Vagina (tissue), 2 donors: ENCODE data around the gene MARK1.

Experiments used
- CTCF ChIP-seq, 3 experiments: fragments of 450-650 bp in 2 of 3; fragments of 200-600 bp in 1 of 3; sonication (generic) in 1 of 3; IDR thresholded peaks; one replicate each; pipeline ENCODE4 v1.5.1; 2017 to 2019; ENCODE audit warnings: antibody characterized with exemption in 3 of 3, mild to moderate bottlenecking in 2 of 3, moderate library complexity in 2 of 3
- POLR2A ChIP-seq, 2 donors: fragments of 450-650 bp; IDR thresholded peaks; one replicate each; pipeline ENCODE4 v1.6.1; 2017; ENCODE audit warnings: antibody characterized with exemption in 2 of 2, mild to moderate bottlenecking in 2 of 2, moderate library complexity in 2 of 2
- POLR2AphosphoS5 ChIP-seq, 2 donors: sonication (generic); formaldehyde crosslinking; IDR thresholded peaks; one replicate each; pipeline ENCODE4 v1.9.0; 2017; ENCODE audit warnings: antibody characterized with exemption in 2 of 2, mild to moderate bottlenecking in 2 of 2, low read depth in 1 of 2; ENCODE audit not compliant: insufficient read depth in 1 of 2

- TF ChIP-seq CTCF (IDR thresholded peaks at IDR 0.05) (no peak), POLR2A (IDR thresholded peaks at IDR 0.05) (no peak), POLR2AphosphoS5 (IDR thresholded peaks at IDR 0.05; ENCODE audit: insufficient read depth in 1 of 2, low read depth in 1 of 2) (no peak)
Observed at GRCh38 chr1:220684890-220685289, 157.0 kb downstream of the MARK1 start.
